H1 (cell line): Measurements from ENCODE around the gene KIF21A. TPM values are rescaled to one million over a fixed set of nuclear protein-coding genes. Genes with fewer than 3 reads are reported as not detected.

Experiments used
- JUND ChIP-seq: IDR thresholded peaks from 2 replicates; pipeline ENCODE4 v1.6.1; 2011; ENCODE audit warnings: mild to moderate bottlenecking, improper control_type of control experiment, low read length
- SP1 ChIP-seq: IDR thresholded peaks from 2 replicates; pipeline ENCODE4 v1.6.1; 2011; ENCODE audit warnings: low read depth, low read length
- polyA plus RNA-seq, 7 experiments: library from polyadenylated mRNA; depleted of rRNA in 3 of 7; stranded (reverse) in 5 of 7; unstranded in 2 of 7; fragments of >200 nt in 5 of 7; fragments of 200-250 nt in 2 of 7; gene quantifications; 1 replicate in 5 of 7; 2 replicates in 1 of 7; 4 replicates in 1 of 7; pipeline versions ENCODE4 v1.2.1 to v1.2.3, GENCODE V29; 2011 to 2013; ENCODE audit warnings: missing spikeins in 2 of 7, mixed read lengths in 2 of 7
- total RNA-seq: library from RNA; stranded (reverse); fragmentation: NEBNext Ultra II Directional; extraction: Animal tissue kit (Norgen Biotek cat#: 25700); gene quantifications from 2 replicates; pipeline ENCODE4 v1.2.1, GENCODE V29; 2021

Gene KIF21A
- total and polyA plus RNA-seq, 2 of the 8 experiments (the other 6 are each of a cell fraction or from before 2014, with no cell fraction given), result 10.0 to 26.0 TPM

DNA sequence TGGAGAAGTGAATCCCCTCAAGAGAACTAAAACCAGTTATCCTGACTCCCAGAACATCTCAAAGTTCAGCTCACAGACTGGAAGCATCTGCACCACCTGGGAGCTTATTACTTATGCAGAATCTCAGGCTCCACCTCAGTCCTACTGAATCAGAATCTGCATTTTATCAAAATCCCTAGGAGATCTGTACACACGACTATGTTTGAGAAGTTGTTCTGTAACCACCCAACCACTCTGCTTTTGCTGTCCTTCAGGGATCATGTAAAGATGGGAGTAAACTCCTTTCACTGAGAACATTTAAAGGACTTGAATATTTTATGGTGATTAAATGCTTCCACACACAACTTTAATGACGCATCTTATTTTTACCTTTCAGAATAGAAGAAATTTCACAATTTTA lies 98.0 kb downstream of the KIF21A start (continued):
- no peak for TF ChIP-seq SP1
- TF ChIP-seq JUND, result no peak
